ENCODE data around the gene NPAS3.

GRCh38 chr14:33610121-33610520 lies 671.4 kb downstream of the NPAS3 start:
- TF ChIP-seq, protein P1, sequence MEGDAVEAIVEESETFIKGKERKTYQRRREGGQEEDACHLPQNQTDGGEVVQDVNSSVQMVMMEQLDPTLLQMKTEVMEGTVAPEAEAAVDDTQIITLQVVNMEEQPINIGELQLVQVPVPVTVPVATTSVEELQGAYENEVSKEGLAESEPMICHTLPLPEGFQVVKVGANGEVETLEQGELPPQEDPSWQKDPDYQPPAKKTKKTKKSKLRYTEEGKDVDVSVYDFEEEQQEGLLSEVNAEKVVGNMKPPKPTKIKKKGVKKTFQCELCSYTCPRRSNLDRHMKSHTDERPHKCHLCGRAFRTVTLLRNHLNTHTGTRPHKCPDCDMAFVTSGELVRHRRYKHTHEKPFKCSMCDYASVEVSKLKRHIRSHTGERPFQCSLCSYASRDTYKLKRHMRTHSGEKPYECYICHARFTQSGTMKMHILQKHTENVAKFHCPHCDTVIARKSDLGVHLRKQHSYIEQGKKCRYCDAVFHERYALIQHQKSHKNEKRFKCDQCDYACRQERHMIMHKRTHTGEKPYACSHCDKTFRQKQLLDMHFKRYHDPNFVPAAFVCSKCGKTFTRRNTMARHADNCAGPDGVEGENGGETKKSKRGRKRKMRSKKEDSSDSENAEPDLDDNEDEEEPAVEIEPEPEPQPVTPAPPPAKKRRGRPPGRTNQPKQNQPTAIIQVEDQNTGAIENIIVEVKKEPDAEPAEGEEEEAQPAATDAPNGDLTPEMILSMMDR (IDR thresholded peaks at IDR 0.05): no peak
- TF ChIP-seq POLR2A (IDR thresholded peaks at IDR 0.05): no peak
